SU-DHL-6 (cell line): ENCODE data around the gene SLC9C1.
A peak's percentile ranks its signal among the peaks of the same experiment; 100 is the strongest.

ENCODE experiments used
- H2AFZ ChIP-seq: fragments of 200-600 bp; sonication (generic); 2 replicates; pipeline ENCODE4 v1.6.1; 2014; ENCODE audit warnings: low read depth, mild to moderate bottlenecking, moderate library complexity, mixed read lengths, antibody characterized with exemption, low read length; ENCODE audit not compliant: severe bottlenecking
- H3F3A ChIP-seq: fragments of 200-600 bp; shearing (Covaris generic); 2 replicates; pipeline ENCODE4 v1.6.0; 2016; ENCODE audit warnings: antibody characterized with exemption, mild to moderate bottlenecking; ENCODE audit not compliant: insufficient read depth
- H3K27ac ChIP-seq: fragments of 200-600 bp; sonication (generic); 2 replicates; pipeline ENCODE4 v1.5.1; 2016; ENCODE audit warnings: low read depth, mild to moderate bottlenecking, low read length, moderate library complexity, mixed read lengths
- H3K27me3 ChIP-seq: fragments of 200-600 bp; sonication (generic), shearing (Covaris generic); 2 replicates; pipeline ENCODE4 v1.6.0; 2014; ENCODE audit warnings: mild to moderate bottlenecking, low read length
- H3K36me3 ChIP-seq: fragments of 200-600 bp; sonication (generic); 2 replicates; pipeline ENCODE4 v1.6.1; 2014; ENCODE audit warnings: mild to moderate bottlenecking, low read length, mixed read lengths
- H3K4me2 ChIP-seq: fragments of 300-600, 200-600 bp; shearing (Covaris generic), sonication (generic); 2 replicates; pipeline ENCODE4 v1.6.0; 2014; ENCODE audit warnings: low read length, low read depth, mild to moderate bottlenecking; ENCODE audit not compliant: poor library complexity, severe bottlenecking
- H3K4me3 ChIP-seq: fragments of 200-600 bp; sonication (generic); 2 replicates; pipeline ENCODE4 v1.5.1; 2014; ENCODE audit warnings: antibody characterized with exemption, low read length, mild to moderate bottlenecking, mixed read lengths; ENCODE audit not compliant: insufficient read depth, poor library complexity, severe bottlenecking
- H3K79me2 ChIP-seq: fragments of 200-600 bp; sonication (generic); 2 replicates; pipeline ENCODE4 v1.6.1; 2014; ENCODE audit warnings: mild to moderate bottlenecking, low read length, moderate library complexity; ENCODE audit not compliant: insufficient read depth
- H3K9ac ChIP-seq: fragments of 200-600 bp; sonication (generic); 2 replicates; pipeline ENCODE4 v1.7.0; 2014; ENCODE audit warnings: mild to moderate bottlenecking, low read length
- H3K9me2 ChIP-seq: fragments of 200-600 bp; sonication (generic); replicated peaks from 2 replicates; pipeline ENCODE4 v1.6.1; 2014; ENCODE audit warnings: low read length; ENCODE audit not compliant: insufficient read depth
- H3K9me3 ChIP-seq: fragments of 200-600 bp; sonication (generic); 2 replicates; pipeline ENCODE4 v1.6.1; 2014; ENCODE audit warnings: low read length, mixed read lengths; ENCODE audit not compliant: insufficient read depth
- H4K20me1 ChIP-seq: fragments of 200-600 bp; sonication (generic); 2 replicates; pipeline ENCODE4 v1.6.1; 2014; ENCODE audit warnings: low read depth, mild to moderate bottlenecking, antibody characterized with exemption, low read length, moderate library complexity, mixed read lengths
- EZH2phosphoT487 ChIP-seq: fragments of 200-600 bp; sonication (generic), shearing (Covaris generic); conservative IDR thresholded peaks from 2 replicates; pipeline ENCODE4 v1.6.1; 2018; ENCODE audit warnings: mild to moderate bottlenecking, antibody characterized with exemption, low read length, moderate library complexity, mixed read lengths
- TF ChIP-seq, protein P1 (sequence below): fragments of 200-600 bp; sonication (generic); IDR thresholded peaks from one replicate; pipeline ENCODE4 v1.5.1; 2017; ENCODE audit warnings: antibody characterized with exemption, mild to moderate bottlenecking, low read length, moderate library complexity; ENCODE audit not compliant: insufficient read depth, poor library complexity, severe bottlenecking

Gene SLC9C1

DNA sequence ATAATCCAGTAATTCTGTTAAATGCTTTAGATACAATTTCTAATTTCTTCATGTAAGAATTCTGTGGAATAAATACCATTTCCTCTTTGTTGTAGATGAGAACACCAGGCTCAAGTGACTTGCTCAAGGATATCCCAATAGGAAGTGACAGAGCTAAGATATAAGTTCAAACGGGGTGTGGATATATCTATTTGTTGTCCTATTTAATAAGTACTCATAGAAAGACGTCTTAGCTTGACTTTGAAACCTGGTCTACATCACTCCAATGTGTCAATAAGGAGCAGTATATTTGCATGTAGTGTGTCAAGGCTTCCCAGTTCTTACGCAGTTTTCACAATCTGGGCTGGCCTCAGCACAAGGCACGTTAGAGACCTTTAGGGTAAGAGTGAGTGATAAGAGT lies 156.2 kb downstream of the SLC9C1 start:
- Histone ChIP-seq H3K27me3 (no peaks in the 10 kb centered on the region), H3K4me3 (no peak overlapping the region), H3K4me2 (peak overlapping the region; percentile 95), H3K9ac (peak overlapping the region; percentile 86), H4K20me1 (no peaks in the 10 kb centered on the region), H3K9me3 (no peaks in the 10 kb centered on the region), H3K79me2 (peaks cover 8% of the 10 kb centered on the region), H3K9me2 (no peaks in the 10 kb centered on the region), H3K27ac (peak overlapping the region; percentile 94; the same call in 1 of the 2 replicates), H3K36me3 (no peaks in the 10 kb centered on the region), H2AFZ (peak overlapping the region; percentile 86), H3F3A (peaks cover 31% of the 10 kb centered on the region)
- no peak for TF ChIP-seq EZH2phosphoT487
- TF ChIP-seq, protein P1, sequence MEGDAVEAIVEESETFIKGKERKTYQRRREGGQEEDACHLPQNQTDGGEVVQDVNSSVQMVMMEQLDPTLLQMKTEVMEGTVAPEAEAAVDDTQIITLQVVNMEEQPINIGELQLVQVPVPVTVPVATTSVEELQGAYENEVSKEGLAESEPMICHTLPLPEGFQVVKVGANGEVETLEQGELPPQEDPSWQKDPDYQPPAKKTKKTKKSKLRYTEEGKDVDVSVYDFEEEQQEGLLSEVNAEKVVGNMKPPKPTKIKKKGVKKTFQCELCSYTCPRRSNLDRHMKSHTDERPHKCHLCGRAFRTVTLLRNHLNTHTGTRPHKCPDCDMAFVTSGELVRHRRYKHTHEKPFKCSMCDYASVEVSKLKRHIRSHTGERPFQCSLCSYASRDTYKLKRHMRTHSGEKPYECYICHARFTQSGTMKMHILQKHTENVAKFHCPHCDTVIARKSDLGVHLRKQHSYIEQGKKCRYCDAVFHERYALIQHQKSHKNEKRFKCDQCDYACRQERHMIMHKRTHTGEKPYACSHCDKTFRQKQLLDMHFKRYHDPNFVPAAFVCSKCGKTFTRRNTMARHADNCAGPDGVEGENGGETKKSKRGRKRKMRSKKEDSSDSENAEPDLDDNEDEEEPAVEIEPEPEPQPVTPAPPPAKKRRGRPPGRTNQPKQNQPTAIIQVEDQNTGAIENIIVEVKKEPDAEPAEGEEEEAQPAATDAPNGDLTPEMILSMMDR = no peak

DNA sequence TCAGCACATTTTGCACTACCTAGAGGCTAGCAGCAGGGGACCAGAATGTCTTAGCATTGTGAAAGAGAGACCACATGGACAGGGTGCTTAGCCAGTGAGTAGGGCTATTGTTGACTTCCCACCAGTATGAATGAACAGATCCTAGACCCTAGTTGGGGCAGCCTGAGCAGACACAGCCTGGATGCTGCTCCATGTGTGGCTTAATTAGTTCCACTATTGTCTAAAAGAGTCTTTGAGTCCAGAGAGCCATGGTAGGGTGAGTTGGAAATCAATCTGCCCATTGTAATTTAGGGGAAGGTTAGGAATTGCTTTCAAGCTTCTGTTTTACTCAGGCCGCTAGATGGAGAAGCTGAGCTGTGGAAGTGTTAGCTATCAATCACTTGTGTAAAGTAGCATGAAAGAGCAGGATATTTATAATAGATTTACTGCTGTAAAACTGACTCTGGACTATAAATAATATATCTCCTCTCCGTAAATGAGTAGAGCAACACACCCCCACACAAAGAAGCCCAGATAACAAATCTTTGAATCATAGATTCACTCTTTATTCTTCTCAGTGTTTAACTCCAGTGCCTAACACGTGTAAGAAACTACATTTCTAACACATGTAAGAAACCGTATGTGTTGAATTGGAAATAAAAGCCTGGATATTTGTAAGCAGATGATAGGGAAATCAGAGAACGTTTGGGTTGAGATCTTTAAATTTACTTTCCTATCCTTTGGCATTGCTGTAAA lies 156.9 kb downstream of the SLC9C1 start:
- H3K9ac ChIP-seq = peak overlapping the region; percentile 86
- H3K9me2 ChIP-seq = no peaks in the 10 kb centered on the region
- H3K79me2 ChIP-seq = peaks cover 14% of the 10 kb centered on the region
- H3K27ac ChIP-seq = peak overlapping the region; percentile 94
- no peaks in the 10 kb centered on the region for H3K36me3 ChIP-seq
- no peaks in the 10 kb centered on the region for H3K27me3 ChIP-seq
- peak overlapping the region; percentile 95 for H3K4me2 ChIP-seq
- peak overlapping the region; percentile 86 for H2AFZ ChIP-seq
- H4K20me1 ChIP-seq = no peaks in the 10 kb centered on the region
- peaks cover 38% of the 10 kb centered on the region for H3F3A ChIP-seq
- no peaks in the 10 kb centered on the region for H3K9me3 ChIP-seq
- no peak overlapping the region for H3K4me3 ChIP-seq
- TF ChIP-seq EZH2phosphoT487 = no peak
- TF ChIP-seq, protein P1 = peak; percentile 91

DNA sequence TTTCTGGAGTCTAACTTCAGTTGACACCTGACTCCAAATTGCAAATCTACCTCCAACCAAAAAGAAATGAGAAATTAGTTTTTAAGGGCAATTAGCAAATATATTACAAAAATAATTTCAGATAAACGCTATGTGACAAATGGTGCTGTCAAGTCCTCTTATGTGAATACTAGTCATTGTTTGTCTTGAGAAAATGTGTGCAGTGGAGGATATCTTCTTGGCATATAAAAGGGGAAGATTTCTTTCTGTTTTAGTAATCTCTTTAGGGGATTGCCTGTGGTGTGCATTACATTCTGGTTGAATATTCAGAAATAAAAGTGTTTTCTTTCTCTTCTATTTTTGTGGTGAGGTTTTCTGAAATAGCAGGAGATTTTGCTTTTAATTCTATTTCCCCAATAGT lies 158.0 kb downstream of the SLC9C1 start:
- Histone ChIP-seq H3K27me3 (no peaks in the 10 kb centered on the region), H3F3A (peaks cover 49% of the 10 kb centered on the region), H3K4me3 (peak overlapping the region; percentile 6), H3K9me3 (no peaks in the 10 kb centered on the region), H3K9ac (peak overlapping the region; percentile 86), H2AFZ (no peak overlapping the region), H3K36me3 (no peaks in the 10 kb centered on the region), H3K4me2 (peak overlapping the region; percentile 95), H3K27ac (peak overlapping the region; percentile 94), H3K9me2 (no peaks in the 10 kb centered on the region), H3K79me2 (peaks cover 25% of the 10 kb centered on the region), H4K20me1 (no peaks in the 10 kb centered on the region)
- TF ChIP-seq, protein P1 = no peak
- TF ChIP-seq EZH2phosphoT487 = no peak
